Neural progenitor cell (in vitro differentiated cells): Measurements from ENCODE around the gene NPY2R.

Experiments
- EZH2 ChIP-seq: fragments of 200-600 bp; sonication (generic); IDR thresholded peaks from 2 replicates; pipeline ENCODE4 v1.6.1; 2017; ENCODE audit warnings: antibody characterized with exemption, mild to moderate bottlenecking, moderate library complexity
- EZH2phosphoT487 ChIP-seq: fragments of 200-600 bp; sonication (generic); IDR thresholded peaks from 2 replicates; pipeline ENCODE4 v1.6.1; 2017; ENCODE audit warnings: antibody characterized with exemption
- TF ChIP-seq, protein P1 (sequence below): fragments of 200-600 bp; sonication (generic); IDR thresholded peaks from 2 replicates; pipeline ENCODE4 v1.5.1; 2017; ENCODE audit warnings: antibody characterized with exemption, mild to moderate bottlenecking

DNA sequence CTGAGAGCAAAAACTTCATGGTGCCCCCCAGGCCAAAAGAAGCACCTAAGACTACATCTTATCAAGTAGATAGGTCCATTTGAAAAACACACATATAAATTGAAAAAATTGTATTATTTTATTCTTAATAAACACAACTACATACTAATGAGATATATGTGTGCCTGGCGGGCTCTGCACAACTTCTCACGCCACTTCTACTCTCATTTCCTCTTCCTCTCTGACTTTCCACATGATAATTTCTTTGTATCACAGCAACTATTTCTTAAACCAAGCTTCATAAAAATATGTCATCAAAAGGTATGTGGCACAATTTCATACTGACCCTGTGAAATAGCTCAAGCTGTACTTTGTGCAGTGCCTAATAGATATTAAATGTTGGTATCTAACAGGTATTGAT is 10.7 kb upstream of the NPY2R start:
- TF ChIP-seq, protein P1, sequence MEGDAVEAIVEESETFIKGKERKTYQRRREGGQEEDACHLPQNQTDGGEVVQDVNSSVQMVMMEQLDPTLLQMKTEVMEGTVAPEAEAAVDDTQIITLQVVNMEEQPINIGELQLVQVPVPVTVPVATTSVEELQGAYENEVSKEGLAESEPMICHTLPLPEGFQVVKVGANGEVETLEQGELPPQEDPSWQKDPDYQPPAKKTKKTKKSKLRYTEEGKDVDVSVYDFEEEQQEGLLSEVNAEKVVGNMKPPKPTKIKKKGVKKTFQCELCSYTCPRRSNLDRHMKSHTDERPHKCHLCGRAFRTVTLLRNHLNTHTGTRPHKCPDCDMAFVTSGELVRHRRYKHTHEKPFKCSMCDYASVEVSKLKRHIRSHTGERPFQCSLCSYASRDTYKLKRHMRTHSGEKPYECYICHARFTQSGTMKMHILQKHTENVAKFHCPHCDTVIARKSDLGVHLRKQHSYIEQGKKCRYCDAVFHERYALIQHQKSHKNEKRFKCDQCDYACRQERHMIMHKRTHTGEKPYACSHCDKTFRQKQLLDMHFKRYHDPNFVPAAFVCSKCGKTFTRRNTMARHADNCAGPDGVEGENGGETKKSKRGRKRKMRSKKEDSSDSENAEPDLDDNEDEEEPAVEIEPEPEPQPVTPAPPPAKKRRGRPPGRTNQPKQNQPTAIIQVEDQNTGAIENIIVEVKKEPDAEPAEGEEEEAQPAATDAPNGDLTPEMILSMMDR, result no peak
- TF ChIP-seq EZH2, result no peak
- TF ChIP-seq EZH2phosphoT487, result no peak
